ENCODE data around the gene LRRIQ3.

Gene LRRIQ3

GRCh38 chr1:74107394-74107793, 90.6 kb downstream of the LRRIQ3 start:
- DNase-seq = no peak

GRCh38 chr1:74091371-74091770, 106.6 kb downstream of the LRRIQ3 start:
- no peak for DNase-seq

GRCh38 chr1:74083128-74083527, 114.8 kb downstream of the LRRIQ3 start:
- no peak for DNase-seq

- no peak for DNase-seq
Measured at GRCh38 chr1:74065081-74065480, 132.9 kb downstream of the LRRIQ3 start.

- DNase-seq = no peak
Measured at GRCh38 chr1:74057719-74058118, 140.3 kb downstream of the LRRIQ3 start.

GRCh38 chr1:74053407-74053806, 144.6 kb downstream of the LRRIQ3 start:
- no peak for DNase-seq

- no peak for DNase-seq
Measured at GRCh38 chr1:74050386-74050785, 147.6 kb downstream of the LRRIQ3 start.

GRCh38 chr1:74038042-74038441, 159.9 kb downstream of the LRRIQ3 start:
- DNase-seq = no peak

GRCh38 chr1:74012583-74012982, 185.4 kb downstream of the LRRIQ3 start:
- no peak for DNase-seq

GRCh38 chr1:74011736-74012135, 186.2 kb downstream of the LRRIQ3 start:
- no peak for DNase-seq

GRCh38 chr1:74010206-74010605, 187.8 kb downstream of the LRRIQ3 start:
- DNase-seq = no peak

- DNase-seq = no peak
Measured at GRCh38 chr1:74005533-74005932, 192.4 kb downstream of the LRRIQ3 start.

GRCh38 chr1:74003806-74004205, 194.2 kb downstream of the LRRIQ3 start:
- DNase-seq = no peak

- no peak for DNase-seq
Measured at GRCh38 chr1:73998348-73998959, 199.5 kb downstream of the LRRIQ3 start.

GRCh38 chr1:73980324-73981040, 217.5 kb downstream of the LRRIQ3 start:
- DNase-seq = no peak

GRCh38 chr1:73979684-73980083, 218.3 kb downstream of the LRRIQ3 start:
- DNase-seq = no peak

GRCh38 chr1:73978964-73979363, 219.0 kb downstream of the LRRIQ3 start:
- DNase-seq = no peak

All from SIG-M5 (cell line).